GM23338 (cell line): ENCODE results near the gene ADCY3. TPM values are rescaled to one million over a fixed set of nuclear protein-coding genes. Genes with fewer than 3 reads are reported as not detected.

ENCODE experiments used
- ATAC-seq: fragments of 200-7000 bp; cut with Tn5 transposase; 3 replicates; pipeline ENCODE4 v1.9.1; 2020
- DNase-seq: peaks from one replicate; pipeline ENCODE4 v3.0.0-alpha.2; 2015; ENCODE audit warnings: low spot score
- H2AFZ ChIP-seq: fragments of 200-600 bp; sonication (generic); 2 replicates; pipeline ENCODE4 v1.8.0; 2016; ENCODE audit warnings: antibody characterized with exemption, mild to moderate bottlenecking, moderate library complexity
- H3F3A ChIP-seq: fragments of 200-600 bp; sonication (generic); replicated peaks from 2 replicates; pipeline ENCODE4 v1.8.0; 2017; ENCODE audit warnings: antibody characterized with exemption, mixed run types, low read depth
- H3K27ac ChIP-seq: fragments of 200-600 bp; sonication (generic); 2 replicates; pipeline ENCODE4 v1.6.1; 2016; ENCODE audit warnings: low read depth
- H3K27me3 ChIP-seq: fragments of 200-600 bp; sonication (generic); 2 replicates; pipeline ENCODE4 v1.8.0; 2016; ENCODE audit warnings: mild to moderate bottlenecking, mixed run types, moderate library complexity; ENCODE audit not compliant: insufficient read depth
- H3K36me3 ChIP-seq: fragments of 200-600 bp; sonication (generic); 2 replicates; pipeline ENCODE4 v1.8.0; 2016; ENCODE audit warnings: mild to moderate bottlenecking; ENCODE audit not compliant: insufficient read depth
- H3K4me1 ChIP-seq: fragments of 200-600 bp; sonication (generic); 2 replicates; pipeline ENCODE4 v1.8.0; 2016; ENCODE audit warnings: mild to moderate bottlenecking, moderate library complexity; ENCODE audit not compliant: insufficient read depth
- H3K4me2 ChIP-seq: fragments of 200-600 bp; sonication (generic); 2 replicates; pipeline ENCODE4 v1.7.1; 2017; ENCODE audit warnings: mixed run types
- H3K4me3 ChIP-seq: fragments of 200-600 bp; sonication (generic); 2 replicates; pipeline ENCODE4 v1.6.1; 2016; ENCODE audit warnings: mixed run types
- H3K79me2 ChIP-seq: fragments of 200-600 bp; sonication (generic); replicated peaks from 2 replicates; pipeline ENCODE4 v1.8.0; 2017; ENCODE audit warnings: mild to moderate bottlenecking; ENCODE audit not compliant: insufficient read depth
- H3K9me2 ChIP-seq: fragments of 200-600 bp; sonication (generic); 2 replicates; pipeline ENCODE4 v1.8.0; 2017; ENCODE audit not compliant: insufficient read depth
- H4K20me1 ChIP-seq: fragments of 200-600 bp; sonication (generic); replicated peaks from 2 replicates; pipeline ENCODE4 v1.8.0; 2017; ENCODE audit warnings: mild to moderate bottlenecking; ENCODE audit not compliant: insufficient read depth
- H3K27ac Mint-ChIP-seq: 2 replicates; pipeline ENCODE4 v1.8.0; 2020; ENCODE audit warnings: inconsistent platforms, mild to moderate bottlenecking, moderate library complexity, mixed read lengths
- H3K27me3 Mint-ChIP-seq: 3 replicates; pipeline ENCODE4 v1.8.0; 2022; ENCODE audit warnings: low read depth, mild to moderate bottlenecking, moderate library complexity, mixed read lengths, inconsistent platforms; ENCODE audit not compliant: insufficient read depth, poor library complexity
- H3K36me3 Mint-ChIP-seq: 3 replicates; pipeline ENCODE4 v1.8.0; 2021; ENCODE audit warnings: low read depth, mild to moderate bottlenecking, inconsistent platforms, moderate library complexity, mixed read lengths
- H3K4me1 Mint-ChIP-seq: 3 replicates; pipeline ENCODE4 v1.8.0; 2020; ENCODE audit warnings: mild to moderate bottlenecking, inconsistent platforms, mixed read lengths
- H3K4me3 Mint-ChIP-seq: 3 replicates; pipeline ENCODE4 v1.8.0; 2021; ENCODE audit warnings: moderate library complexity, mild to moderate bottlenecking, inconsistent platforms, mixed read lengths
- H3K9me3 Mint-ChIP-seq: 3 replicates; pipeline ENCODE4 v1.8.0; 2020; ENCODE audit warnings: moderate library complexity, mild to moderate bottlenecking, inconsistent platforms, mixed read lengths
- CREB1 ChIP-seq: fragments of 250-450 bp; sonication (Bioruptor Pico); IDR thresholded peaks from 2 replicates; pipeline ENCODE4 v1.5.0; 2020; ENCODE audit warnings: low read depth, mild to moderate bottlenecking, moderate library complexity
- ETS1 ChIP-seq: IDR thresholded peaks from 2 replicates; pipeline ENCODE4 v1.6.1; 2016; ENCODE audit warnings: antibody characterized with exemption
- EZH2 ChIP-seq: fragments of 200-600 bp; sonication (generic); IDR thresholded peaks from one replicate; pipeline ENCODE4 v1.8.0; 2017; ENCODE audit warnings: antibody characterized with exemption, mild to moderate bottlenecking, low read depth; ENCODE audit not compliant: unreplicated experiment
- EZH2phosphoT487 ChIP-seq: fragments of 200-600 bp; sonication (generic); IDR thresholded peaks from one replicate; pipeline ENCODE4 v1.8.1; 2018; ENCODE audit warnings: antibody characterized with exemption; ENCODE audit not compliant: unreplicated experiment
- JUNB ChIP-seq: IDR thresholded peaks from one replicate; pipeline ENCODE4 v1.6.1; 2016; ENCODE audit warnings: antibody characterized with exemption; ENCODE audit not compliant: unreplicated experiment
- NANOG ChIP-seq: IDR thresholded peaks from 2 replicates; pipeline ENCODE4 v1.6.1; 2016; ENCODE audit warnings: antibody characterized with exemption, borderline replicate concordance
- POLR2AphosphoS5 ChIP-seq: IDR thresholded peaks from 2 replicates; pipeline ENCODE4 v1.6.1; 2016; ENCODE audit warnings: antibody characterized with exemption, low read depth
- STAT1 ChIP-seq: IDR thresholded peaks from one replicate; pipeline ENCODE4 v1.6.1; 2016; ENCODE audit warnings: antibody characterized with exemption; ENCODE audit not compliant: unreplicated experiment
- ZNF114 ChIP-seq: fragments of 250-450 bp; sonication (Bioruptor Pico); IDR thresholded peaks from 2 replicates; pipeline ENCODE4 v1.5.0; 2020; ENCODE audit warnings: mild to moderate bottlenecking, moderate library complexity
- ZNF331 ChIP-seq: fragments of 250-450 bp; sonication (Bioruptor Pico); IDR thresholded peaks from 2 replicates; pipeline ENCODE4 v1.5.0; 2020; ENCODE audit warnings: low read depth, mild to moderate bottlenecking, moderate library complexity
- polyA plus RNA-seq: library from polyadenylated mRNA; unstranded; fragments of >200 nt; fragmentation: Nextera tagmentation; extraction: Ambion mirVana; gene quantifications from 2 replicates; pipeline ENCODE4 v1.2.1, GENCODE V29; 2016
- total RNA-seq: library from RNA; depleted of rRNA; stranded (reverse); fragments of >200 nt; shearing (Covaris generic); gene quantifications from 2 replicates; pipeline ENCODE4 v1.2.3, GENCODE V29; 2014
- TF ChIP-seq, protein P1 (sequence below), 2 experiments: fragments of 200-600 bp in 1 of 2; sonication (generic) in 1 of 2; conservative IDR thresholded peaks; 2 replicates each; pipeline versions ENCODE4 v1.5.1 to v1.6.1; 2016 to 2017; ENCODE audit warnings: antibody characterized with exemption in 2 of 2, low read depth in 2 of 2, mild to moderate bottlenecking in 2 of 2, moderate library complexity in 1 of 2
- TF ChIP-seq, protein P2 (sequence below): fragments of 250-450 bp; sonication (Bioruptor Pico); IDR thresholded peaks from 2 replicates; pipeline ENCODE4 v1.5.0; 2020; ENCODE audit warnings: mild to moderate bottlenecking, moderate library complexity

The ADCY3 gene
- total and polyA plus RNA-seq, 2 experiments from 2014 or later: 9.7 to 32.4 TPM

GRCh38 chr2:24815171-24815570, 104.9 kb downstream of the ADCY3 start:
- DNase-seq: no peak
- TF ChIP-seq CREB1 (CRISPR knock-in tag): no peak
- TF ChIP-seq, protein P1, sequence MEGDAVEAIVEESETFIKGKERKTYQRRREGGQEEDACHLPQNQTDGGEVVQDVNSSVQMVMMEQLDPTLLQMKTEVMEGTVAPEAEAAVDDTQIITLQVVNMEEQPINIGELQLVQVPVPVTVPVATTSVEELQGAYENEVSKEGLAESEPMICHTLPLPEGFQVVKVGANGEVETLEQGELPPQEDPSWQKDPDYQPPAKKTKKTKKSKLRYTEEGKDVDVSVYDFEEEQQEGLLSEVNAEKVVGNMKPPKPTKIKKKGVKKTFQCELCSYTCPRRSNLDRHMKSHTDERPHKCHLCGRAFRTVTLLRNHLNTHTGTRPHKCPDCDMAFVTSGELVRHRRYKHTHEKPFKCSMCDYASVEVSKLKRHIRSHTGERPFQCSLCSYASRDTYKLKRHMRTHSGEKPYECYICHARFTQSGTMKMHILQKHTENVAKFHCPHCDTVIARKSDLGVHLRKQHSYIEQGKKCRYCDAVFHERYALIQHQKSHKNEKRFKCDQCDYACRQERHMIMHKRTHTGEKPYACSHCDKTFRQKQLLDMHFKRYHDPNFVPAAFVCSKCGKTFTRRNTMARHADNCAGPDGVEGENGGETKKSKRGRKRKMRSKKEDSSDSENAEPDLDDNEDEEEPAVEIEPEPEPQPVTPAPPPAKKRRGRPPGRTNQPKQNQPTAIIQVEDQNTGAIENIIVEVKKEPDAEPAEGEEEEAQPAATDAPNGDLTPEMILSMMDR (conservative IDR thresholded peaks at IDR 0.05; ENCODE audit: low read depth in 2 of 2): no peak
- no peak for TF ChIP-seq EZH2phosphoT487
- no peak for TF ChIP-seq ZNF114 (CRISPR knock-in tag)
- TF ChIP-seq POLR2AphosphoS5: no peak
- TF ChIP-seq ETS1: no peak
- TF ChIP-seq ZNF331 (CRISPR knock-in tag): no peak
- no peak for TF ChIP-seq STAT1
- TF ChIP-seq JUNB: no peak
- no peak for TF ChIP-seq NANOG
- TF ChIP-seq, protein P2, sequence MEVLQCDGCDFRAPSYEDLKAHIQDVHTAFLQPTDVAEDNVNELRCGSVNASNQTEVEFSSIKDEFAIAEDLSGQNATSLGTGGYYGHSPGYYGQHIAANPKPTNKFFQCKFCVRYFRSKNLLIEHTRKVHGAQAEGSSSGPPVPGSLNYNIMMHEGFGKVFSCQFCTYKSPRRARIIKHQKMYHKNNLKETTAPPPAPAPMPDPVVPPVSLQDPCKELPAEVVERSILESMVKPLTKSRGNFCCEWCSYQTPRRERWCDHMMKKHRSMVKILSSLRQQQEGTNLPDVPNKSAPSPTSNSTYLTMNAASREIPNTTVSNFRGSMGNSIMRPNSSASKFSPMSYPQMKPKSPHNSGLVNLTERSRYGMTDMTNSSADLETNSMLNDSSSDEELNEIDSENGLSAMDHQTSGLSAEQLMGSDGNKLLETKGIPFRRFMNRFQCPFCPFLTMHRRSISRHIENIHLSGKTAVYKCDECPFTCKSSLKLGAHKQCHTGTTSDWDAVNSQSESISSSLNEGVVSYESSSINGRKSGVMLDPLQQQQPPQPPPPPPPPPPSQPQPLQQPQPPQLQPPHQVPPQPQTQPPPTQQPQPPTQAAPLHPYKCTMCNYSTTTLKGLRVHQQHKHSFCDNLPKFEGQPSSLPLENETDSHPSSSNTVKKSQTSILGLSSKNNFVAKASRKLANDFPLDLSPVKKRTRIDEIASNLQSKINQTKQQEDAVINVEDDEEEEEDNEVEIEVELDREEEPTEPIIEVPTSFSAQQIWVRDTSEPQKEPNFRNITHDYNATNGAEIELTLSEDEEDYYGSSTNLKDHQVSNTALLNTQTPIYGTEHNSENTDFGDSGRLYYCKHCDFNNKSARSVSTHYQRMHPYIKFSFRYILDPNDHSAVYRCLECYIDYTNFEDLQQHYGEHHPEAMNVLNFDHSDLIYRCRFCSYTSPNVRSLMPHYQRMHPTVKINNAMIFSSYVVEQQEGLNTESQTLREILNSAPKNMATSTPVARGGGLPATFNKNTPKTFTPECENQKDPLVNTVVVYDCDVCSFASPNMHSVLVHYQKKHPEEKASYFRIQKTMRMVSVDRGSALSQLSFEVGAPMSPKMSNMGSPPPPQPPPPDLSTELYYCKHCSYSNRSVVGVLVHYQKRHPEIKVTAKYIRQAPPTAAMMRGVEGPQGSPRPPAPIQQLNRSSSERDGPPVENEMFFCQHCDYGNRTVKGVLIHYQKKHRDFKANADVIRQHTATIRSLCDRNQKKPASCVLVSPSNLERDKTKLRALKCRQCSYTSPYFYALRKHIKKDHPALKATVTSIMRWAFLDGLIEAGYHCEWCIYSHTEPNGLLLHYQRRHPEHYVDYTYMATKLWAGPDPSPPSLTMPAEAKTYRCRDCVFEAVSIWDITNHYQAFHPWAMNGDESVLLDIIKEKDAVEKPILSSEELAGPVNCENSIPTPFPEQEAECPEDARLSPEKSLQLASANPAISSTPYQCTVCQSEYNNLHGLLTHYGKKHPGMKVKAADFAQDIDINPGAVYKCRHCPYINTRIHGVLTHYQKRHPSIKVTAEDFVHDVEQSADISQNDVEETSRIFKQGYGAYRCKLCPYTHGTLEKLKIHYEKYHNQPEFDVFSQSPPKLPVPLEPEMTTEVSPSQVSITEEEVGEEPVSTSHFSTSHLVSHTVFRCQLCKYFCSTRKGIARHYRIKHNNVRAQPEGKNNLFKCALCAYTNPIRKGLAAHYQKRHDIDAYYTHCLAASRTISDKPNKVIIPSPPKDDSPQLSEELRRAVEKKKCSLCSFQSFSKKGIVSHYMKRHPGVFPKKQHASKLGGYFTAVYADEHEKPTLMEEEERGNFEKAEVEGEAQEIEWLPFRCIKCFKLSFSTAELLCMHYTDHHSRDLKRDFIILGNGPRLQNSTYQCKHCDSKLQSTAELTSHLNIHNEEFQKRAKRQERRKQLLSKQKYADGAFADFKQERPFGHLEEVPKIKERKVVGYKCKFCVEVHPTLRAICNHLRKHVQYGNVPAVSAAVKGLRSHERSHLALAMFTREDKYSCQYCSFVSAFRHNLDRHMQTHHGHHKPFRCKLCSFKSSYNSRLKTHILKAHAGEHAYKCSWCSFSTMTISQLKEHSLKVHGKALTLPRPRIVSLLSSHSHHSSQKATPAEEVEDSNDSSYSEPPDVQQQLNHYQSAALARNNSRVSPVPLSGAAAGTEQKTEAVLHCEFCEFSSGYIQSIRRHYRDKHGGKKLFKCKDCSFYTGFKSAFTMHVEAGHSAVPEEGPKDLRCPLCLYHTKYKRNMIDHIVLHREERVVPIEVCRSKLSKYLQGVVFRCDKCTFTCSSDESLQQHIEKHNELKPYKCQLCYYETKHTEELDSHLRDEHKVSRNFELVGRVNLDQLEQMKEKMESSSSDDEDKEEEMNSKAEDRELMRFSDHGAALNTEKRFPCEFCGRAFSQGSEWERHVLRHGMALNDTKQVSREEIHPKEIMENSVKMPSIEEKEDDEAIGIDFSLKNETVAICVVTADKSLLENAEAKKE: no peak
- TF ChIP-seq EZH2: no peak
- H3K9me2 ChIP-seq: no peaks in the 10 kb centered on the region

More at GRCh38 chr2:24815171-24815570, 104.9 kb downstream of the ADCY3 start:
- no peak overlapping the region for H3K27ac ChIP-seq
- no peak overlapping the region for H3K27ac Mint-ChIP-seq
- peaks cover 51% of the 10 kb centered on the region for H3K79me2 ChIP-seq
- no peak overlapping the region for H3K4me3 Mint-ChIP-seq
- H3K4me1 Mint-ChIP-seq: peaks cover 4% of the 10 kb centered on the region; the same call in 2 of the 3 replicates
- peaks cover 3% of the 10 kb centered on the region for H3K27me3 Mint-ChIP-seq
- H3K4me2 ChIP-seq: no peak overlapping the region
- 0 out of 2 replicates have a peak, but pooled peaks cover 13% of the 10 kb centered on the region for H3F3A ChIP-seq
- H3K4me3 ChIP-seq: no peak overlapping the region
- peaks cover 70% of the 10 kb centered on the region for H3K36me3 Mint-ChIP-seq
- ATAC-seq: no peak
- peaks cover 35% of the 10 kb centered on the region; the same call in 1 of the 2 replicates for H3K36me3 ChIP-seq
- H4K20me1 ChIP-seq: peaks cover 21% of the 10 kb centered on the region
- H3K27me3 ChIP-seq: no peaks in the 10 kb centered on the region
- H3K9me3 Mint-ChIP-seq: no peaks in the 10 kb centered on the region
- no peaks in the 10 kb centered on the region for H3K4me1 ChIP-seq
- H2AFZ ChIP-seq: no peak overlapping the region
